Stomach (tissue), 9 donors: ENCODE data around the gene B3GNT7. TPM values are rescaled to one million over a fixed set of nuclear protein-coding genes. Genes with fewer than 3 reads are reported as not detected.
A peak's percentile ranks its signal among the peaks of the same experiment; 100 is the strongest.

Source experiments
- DNase-seq, 2 donors: peaks; one replicate each; pipeline versions ENCODE4 v3.0.0 to v3.0.0-alpha.2; 2013 to 2019
- H3K27ac ChIP-seq, 5 donors: fragments of 200-600 bp in 4 of 5; sonication (generic) in 4 of 5; one replicate each; pipeline ENCODE4 v1.5.1; 2013 to 2019; ENCODE audit warnings: mild to moderate bottlenecking in 1 of 5, moderate library complexity in 1 of 5
- H3K27me3 ChIP-seq, 3 donors: fragments of 200-600 bp; sonication (generic); one replicate each; pipeline ENCODE4 v1.5.1; 2017 to 2019; ENCODE audit warnings: mixed run types in 1 of 3
- H3K36me3 ChIP-seq, 4 donors: fragments of 200-600 bp; sonication (generic); 1 replicate in 3 of 4; 2 replicates in 1 of 4; pipeline ENCODE4 v1.5.1; 2016 to 2019
- H3K4me1 ChIP-seq, 4 donors: fragments of 200-600 bp; sonication (generic); one replicate each; pipeline ENCODE4 v1.5.1; 2016 to 2019
- H3K4me3 ChIP-seq, 4 donors: fragments of 200-600 bp; sonication (generic) in 3 of 4; one replicate each; pipeline ENCODE4 v1.5.1; 2016 to 2019; ENCODE audit warnings: mild to moderate bottlenecking in 1 of 4
- H3K9me3 ChIP-seq, 4 donors: fragments of 200-600 bp; sonication (generic); one replicate each; pipeline ENCODE4 v1.5.1; 2016 to 2019
- CTCF ChIP-seq, 7 experiments: fragments of 450-650 bp in 4 of 7; fragments of 200-600 bp in 3 of 7; sonication (generic) in 3 of 7; IDR thresholded peaks; one replicate each; pipeline ENCODE4 v1.5.1; 2016 to 2019; ENCODE audit warnings: antibody characterized with exemption in 7 of 7, control low read depth in 2 of 7, mild to moderate bottlenecking in 1 of 7
- EP300 ChIP-seq: sonication (generic); formaldehyde crosslinking; IDR thresholded peaks from one replicate; pipeline ENCODE4 v1.6.1; 2017; ENCODE audit warnings: antibody characterized with exemption
- POLR2A ChIP-seq, 4 donors: fragments of 450-650 bp; IDR thresholded peaks; one replicate each; pipeline ENCODE4 v1.6.1; 2016; ENCODE audit warnings: antibody characterized with exemption in 4 of 4, control low read depth in 2 of 4, mild to moderate bottlenecking in 1 of 4, moderate library complexity in 1 of 4
- POLR2AphosphoS5 ChIP-seq, 3 donors: sonication (generic); formaldehyde crosslinking; IDR thresholded peaks; one replicate each; pipeline ENCODE4 v1.6.1; 2016; ENCODE audit warnings: antibody characterized with exemption in 3 of 3
- WGBS, 5 donors: extraction: QIAGEN DNeasy Blood & Tissue Kit in 3 of 5; methylation state at CpG; one replicate each; pipeline versions ENCODE4 v1.1.5 to v1.1.7; 2013 to 2018; 5-methylcytosine and 5-hydroxymethylcytosine counted together
- intact Hi-C: fragments of 100-400 bp; cut with DNase I; formaldehyde crosslinking; loops from one replicate; pipeline ENCODE4 v1.15.1; 2023; ENCODE audit warnings: low total_unique reads
- polyA plus RNA-seq, 3 donors: library from polyadenylated mRNA; stranded (reverse); fragments of 200-250 nt; gene quantifications; one replicate each; pipeline ENCODE4 v1.2.3, GENCODE V29; 2013
- total RNA-seq, 5 donors: library from RNA; depleted of rRNA; stranded (reverse); fragments of >200 nt; gene quantifications; one replicate each; pipeline versions ENCODE4 v1.1.0 to v1.2.3, GENCODE V29; 2014 to 2016
- donor health status: healthy with polysubstance abuse.
- donor health status: Bipolar disorder and iron deficiency.
- donor health status: healthy.

Gene B3GNT7
- total and polyA plus RNA-seq, 8 donors, result 1.9 to 156 (median 16.3) TPM

GRCh38 chr2:231376857-231377256, 18.7 kb upstream of the B3GNT7 start:
- intact Hi-C loops, result no loop called here
- H3K4me1 ChIP-seq, result peaks cover 24 to 62% (median 25%) of the 10 kb centered on the region in 4 donors
- no peak overlapping the region for H3K4me3 ChIP-seq
- H3K27me3 ChIP-seq, result no peaks in the 10 kb centered on the region
- H3K36me3 ChIP-seq, result peaks cover 0 to 2% (median 0%) of the 10 kb centered on the region in 4 donors
- 64 to 78% (median 75%) methylated on average over 8 of the region's 8 CpGs for WGBS, 5 donors
- H3K27ac ChIP-seq, result peak overlapping the region in 1 of 5 donors; percentile 59
- no peaks in the 10 kb centered on the region for H3K9me3 ChIP-seq
- no peak for TF ChIP-seq POLR2AphosphoS5 (IDR thresholded peaks at IDR 0.05)
- no peak for TF ChIP-seq CTCF (IDR thresholded peaks at IDR 0.05)
- no peak for DNase-seq

GRCh38 chr2:231378026-231378722, 17.3 kb upstream of the B3GNT7 start:
- WGBS, 5 donors, result 63 to 78% (median 69%) methylated on average over 8 to 13 of the region's 13 CpGs
- TF ChIP-seq POLR2AphosphoS5 (IDR thresholded peaks at IDR 0.05) (peak in 1 of 3 donors; percentile 14), EP300 (no peak), CTCF (IDR thresholded peaks at IDR 0.05) (no peak)
- H3K4me3 ChIP-seq, result no peak overlapping the region

DNA sequence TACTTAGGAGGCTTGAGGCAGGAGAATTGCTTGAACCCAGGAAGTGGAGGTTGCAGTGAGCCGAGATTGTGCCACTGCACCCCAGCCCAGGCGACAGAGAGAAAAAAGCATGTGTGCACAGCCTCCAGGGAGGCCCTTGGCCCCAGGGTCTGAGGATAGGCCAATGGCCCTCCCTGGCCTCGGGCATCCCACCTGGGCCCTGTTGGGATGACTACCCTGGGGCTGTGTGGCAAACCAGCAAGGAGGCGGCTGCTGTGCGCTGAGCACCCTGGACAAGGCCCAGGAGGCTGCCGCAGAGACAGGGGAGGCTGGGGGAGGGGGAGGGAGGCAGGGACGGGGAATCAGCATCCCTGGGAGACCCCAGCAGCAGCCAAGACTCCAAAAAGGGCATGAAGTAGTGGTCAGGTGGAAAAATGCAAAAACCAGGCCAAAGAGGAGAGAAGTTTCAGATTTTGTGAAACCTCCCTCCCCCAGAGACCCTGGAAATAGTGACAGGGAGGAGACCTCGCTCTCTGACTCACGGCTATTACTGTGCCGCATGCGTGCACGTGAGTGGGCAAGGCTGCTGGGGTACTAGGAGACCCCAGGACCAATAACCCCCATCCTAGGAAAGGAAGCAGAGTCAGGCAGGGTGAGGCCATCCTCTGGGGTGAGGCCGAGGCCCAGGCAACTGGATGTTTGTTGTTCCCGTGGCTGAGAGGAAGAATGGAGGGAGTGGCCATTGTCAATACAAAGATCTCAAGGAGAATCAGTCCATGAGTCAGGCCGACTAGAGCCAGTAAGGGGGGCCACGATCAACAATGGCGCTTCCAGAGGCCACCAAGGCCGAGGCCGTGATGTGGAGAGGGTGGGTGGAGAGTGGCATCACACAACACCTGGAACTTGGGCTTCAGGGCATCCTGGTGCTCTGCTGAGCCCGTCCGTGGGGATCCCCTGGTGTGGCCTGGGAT, 16.0 kb upstream of the B3GNT7 start:
- no peaks in the 10 kb centered on the region for H3K36me3 ChIP-seq
- DNase-seq, result peak; percentile 45 to 86
- peaks cover 0 to 3% (median under 1%) of the 10 kb centered on the region in 4 donors for H3K9me3 ChIP-seq
- 70 to 78% (median 75%) methylated on average over 17 to 21 of the region's 21 CpGs for WGBS, 5 donors
- H3K27ac ChIP-seq, result peak overlapping the region in 4 of 5 donors; percentile 51 to 60 (median 58)
- H3K4me1 ChIP-seq, result peaks cover 22 to 47% (median 24%) of the 10 kb centered on the region in 4 donors
- H3K27me3 ChIP-seq, result no peaks in the 10 kb centered on the region
- TF ChIP-seq POLR2A (IDR thresholded peaks at IDR 0.05) (no peak), POLR2AphosphoS5 (IDR thresholded peaks at IDR 0.05) (peak in 1 of 3 donors; percentile 66)
- intact Hi-C loops, result no loop called here
- H3K4me3 ChIP-seq, result no peak overlapping the region

More at GRCh38 chr2:231378026-231378722, 17.3 kb upstream of the B3GNT7 start:
- Histone ChIP-seq H3K27ac (peak overlapping the region in 4 of 5 donors; percentile 51 to 60 (median 58)), H3K9me3 (no peaks in the 10 kb centered on the region), H3K4me1 (peaks cover 24 to 59% (median 25%) of the 10 kb centered on the region in 4 donors), H3K36me3 (no peaks in the 10 kb centered on the region), H3K27me3 (no peaks in the 10 kb centered on the region)
- DNase-seq, result peak; percentile 61 to 70
- intact Hi-C loops, result no loop called here

GRCh38 chr2:231380307-231380706, 15.2 kb upstream of the B3GNT7 start:
- peaks cover 0 to 11% (median 5%) of the 10 kb centered on the region in 4 donors for H3K9me3 ChIP-seq
- intact Hi-C loops, result no loop called here
- WGBS, 5 donors, result 86 to 97% (median 96%) methylated on average over 10 of the region's 10 CpGs
- TF ChIP-seq POLR2A (IDR thresholded peaks at IDR 0.05) (no peak), POLR2AphosphoS5 (IDR thresholded peaks at IDR 0.05) (no peak), EP300 (no peak), CTCF (IDR thresholded peaks at IDR 0.05) (no peak)
- peak overlapping the region in 1 of 5 donors; percentile 59 for H3K27ac ChIP-seq
- H3K4me1 ChIP-seq, result peaks cover 15 to 40% (median 24%) of the 10 kb centered on the region in 4 donors
- H3K4me3 ChIP-seq, result no peak overlapping the region
- no peaks in the 10 kb centered on the region for H3K36me3 ChIP-seq
- no peak for DNase-seq
- no peaks in the 10 kb centered on the region for H3K27me3 ChIP-seq
